HL-60 (cell line): ENCODE measurements around the gene ATP10B.

Source experiments
- GABPA ChIP-seq: IDR thresholded peaks from 2 replicates; pipeline ENCODE4 v1.6.1; 2012; ENCODE audit warnings: low read depth
- POLR2AphosphoS5 ChIP-seq: IDR thresholded peaks from 2 replicates; pipeline ENCODE4 v1.6.1; 2012; ENCODE audit warnings: low read depth
- SPI1 ChIP-seq: IDR thresholded peaks from 2 replicates; pipeline ENCODE4 v1.6.1; 2012; ENCODE audit warnings: low read depth, mild to moderate bottlenecking, borderline replicate concordance
- TF ChIP-seq, protein P1 (sequence below): IDR thresholded peaks from one replicate; pipeline ENCODE4 v1.5.1; 2011; ENCODE audit warnings: low read length, control low read depth, inconsistent platforms; ENCODE audit not compliant: insufficient read depth
- TF ChIP-seq, protein P2 (sequence below): IDR thresholded peaks from 2 replicates; pipeline ENCODE4 v1.6.1; 2012; ENCODE audit warnings: low read depth; ENCODE audit not compliant: insufficient replicate concordance

DNA sequence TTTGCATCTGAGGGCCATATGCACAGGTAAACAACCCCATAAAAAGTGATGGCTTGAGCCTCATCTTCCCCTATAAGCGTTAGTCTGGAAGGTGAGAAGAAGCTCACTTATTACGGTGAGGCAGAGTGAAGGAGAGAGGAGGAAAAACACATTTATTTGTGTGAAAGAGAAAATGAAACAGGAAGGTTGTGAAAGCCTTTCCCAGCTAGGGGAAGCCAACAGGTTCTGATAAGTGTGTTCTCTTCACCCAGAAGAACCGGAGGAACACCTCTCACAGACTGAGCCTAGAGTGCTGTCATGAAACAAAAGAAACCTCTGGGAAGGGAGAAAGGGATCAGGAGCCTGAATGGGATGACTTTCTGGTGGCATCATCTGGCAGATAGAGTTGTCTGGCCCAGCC is 237.9 kb downstream of the ATP10B start:
- TF ChIP-seq, protein P1, sequence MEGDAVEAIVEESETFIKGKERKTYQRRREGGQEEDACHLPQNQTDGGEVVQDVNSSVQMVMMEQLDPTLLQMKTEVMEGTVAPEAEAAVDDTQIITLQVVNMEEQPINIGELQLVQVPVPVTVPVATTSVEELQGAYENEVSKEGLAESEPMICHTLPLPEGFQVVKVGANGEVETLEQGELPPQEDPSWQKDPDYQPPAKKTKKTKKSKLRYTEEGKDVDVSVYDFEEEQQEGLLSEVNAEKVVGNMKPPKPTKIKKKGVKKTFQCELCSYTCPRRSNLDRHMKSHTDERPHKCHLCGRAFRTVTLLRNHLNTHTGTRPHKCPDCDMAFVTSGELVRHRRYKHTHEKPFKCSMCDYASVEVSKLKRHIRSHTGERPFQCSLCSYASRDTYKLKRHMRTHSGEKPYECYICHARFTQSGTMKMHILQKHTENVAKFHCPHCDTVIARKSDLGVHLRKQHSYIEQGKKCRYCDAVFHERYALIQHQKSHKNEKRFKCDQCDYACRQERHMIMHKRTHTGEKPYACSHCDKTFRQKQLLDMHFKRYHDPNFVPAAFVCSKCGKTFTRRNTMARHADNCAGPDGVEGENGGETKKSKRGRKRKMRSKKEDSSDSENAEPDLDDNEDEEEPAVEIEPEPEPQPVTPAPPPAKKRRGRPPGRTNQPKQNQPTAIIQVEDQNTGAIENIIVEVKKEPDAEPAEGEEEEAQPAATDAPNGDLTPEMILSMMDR: no peak
- TF ChIP-seq POLR2AphosphoS5: no peak
- no peak for TF ChIP-seq GABPA
- TF ChIP-seq, protein P2, sequence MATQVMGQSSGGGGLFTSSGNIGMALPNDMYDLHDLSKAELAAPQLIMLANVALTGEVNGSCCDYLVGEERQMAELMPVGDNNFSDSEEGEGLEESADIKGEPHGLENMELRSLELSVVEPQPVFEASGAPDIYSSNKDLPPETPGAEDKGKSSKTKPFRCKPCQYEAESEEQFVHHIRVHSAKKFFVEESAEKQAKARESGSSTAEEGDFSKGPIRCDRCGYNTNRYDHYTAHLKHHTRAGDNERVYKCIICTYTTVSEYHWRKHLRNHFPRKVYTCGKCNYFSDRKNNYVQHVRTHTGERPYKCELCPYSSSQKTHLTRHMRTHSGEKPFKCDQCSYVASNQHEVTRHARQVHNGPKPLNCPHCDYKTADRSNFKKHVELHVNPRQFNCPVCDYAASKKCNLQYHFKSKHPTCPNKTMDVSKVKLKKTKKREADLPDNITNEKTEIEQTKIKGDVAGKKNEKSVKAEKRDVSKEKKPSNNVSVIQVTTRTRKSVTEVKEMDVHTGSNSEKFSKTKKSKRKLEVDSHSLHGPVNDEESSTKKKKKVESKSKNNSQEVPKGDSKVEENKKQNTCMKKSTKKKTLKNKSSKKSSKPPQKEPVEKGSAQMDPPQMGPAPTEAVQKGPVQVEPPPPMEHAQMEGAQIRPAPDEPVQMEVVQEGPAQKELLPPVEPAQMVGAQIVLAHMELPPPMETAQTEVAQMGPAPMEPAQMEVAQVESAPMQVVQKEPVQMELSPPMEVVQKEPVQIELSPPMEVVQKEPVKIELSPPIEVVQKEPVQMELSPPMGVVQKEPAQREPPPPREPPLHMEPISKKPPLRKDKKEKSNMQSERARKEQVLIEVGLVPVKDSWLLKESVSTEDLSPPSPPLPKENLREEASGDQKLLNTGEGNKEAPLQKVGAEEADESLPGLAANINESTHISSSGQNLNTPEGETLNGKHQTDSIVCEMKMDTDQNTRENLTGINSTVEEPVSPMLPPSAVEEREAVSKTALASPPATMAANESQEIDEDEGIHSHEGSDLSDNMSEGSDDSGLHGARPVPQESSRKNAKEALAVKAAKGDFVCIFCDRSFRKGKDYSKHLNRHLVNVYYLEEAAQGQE: no peak
- no peak for TF ChIP-seq SPI1
